ENCODE results near the gene CSF3.

GRCh38 chr17:39997543-39997942 is 17.7 kb upstream of the CSF3 start:
- TF ChIP-seq POLR2AphosphoS5 (IDR thresholded peaks at IDR 0.05) (no peak), CTCF (IDR thresholded peaks at IDR 0.05) (no peak)

All from transverse colon (tissue), 4 donors.